ENCODE measurements around the gene LCN6. TPM values are rescaled to one million over a fixed set of nuclear protein-coding genes. Genes with fewer than 3 reads are reported as not detected.
"Not testable (repeated sequence)": the region's sequence is repeated elsewhere in the genome, so short reads cannot be mapped to it uniquely, and the experiment has no call there.

LCN6 gene
- total RNA-seq, 1 donor from 2014 or later: not detected

GRCh38 chr9:136784249-136784996 lies 36.1 kb upstream of the LCN6 start:
- no peak for ATAC-seq
- DNase-seq (ENCODE audit: low spot score): no peak

- DNase-seq (ENCODE audit: low spot score) (no peak), ATAC-seq (no peak)
Measured at GRCh38 chr9:136782452-136782851, 34.1 kb upstream of the LCN6 start.

DNA sequence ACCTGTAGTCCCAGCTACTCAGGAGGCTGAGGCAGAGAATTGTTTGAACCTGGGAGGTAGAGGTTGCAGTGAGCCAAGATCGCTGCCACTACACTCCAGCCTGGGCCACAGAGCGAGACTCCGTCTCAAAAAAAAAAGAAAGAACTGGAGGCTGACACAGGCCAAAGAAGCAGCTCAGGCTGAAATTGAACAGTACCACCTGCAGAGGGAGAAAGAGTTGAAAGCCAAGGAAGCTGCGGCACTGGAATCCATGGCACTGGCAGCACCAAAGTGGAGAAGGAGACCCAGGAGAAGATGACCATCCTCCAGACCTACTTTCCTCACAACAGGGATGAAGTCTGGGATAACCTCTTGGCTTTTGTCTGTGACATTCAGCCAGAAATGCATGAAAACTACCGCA lies 31.5 kb upstream of the LCN6 start:
- ATAC-seq (no peak), DNase-seq (ENCODE audit: low spot score) (no peak)

DNA sequence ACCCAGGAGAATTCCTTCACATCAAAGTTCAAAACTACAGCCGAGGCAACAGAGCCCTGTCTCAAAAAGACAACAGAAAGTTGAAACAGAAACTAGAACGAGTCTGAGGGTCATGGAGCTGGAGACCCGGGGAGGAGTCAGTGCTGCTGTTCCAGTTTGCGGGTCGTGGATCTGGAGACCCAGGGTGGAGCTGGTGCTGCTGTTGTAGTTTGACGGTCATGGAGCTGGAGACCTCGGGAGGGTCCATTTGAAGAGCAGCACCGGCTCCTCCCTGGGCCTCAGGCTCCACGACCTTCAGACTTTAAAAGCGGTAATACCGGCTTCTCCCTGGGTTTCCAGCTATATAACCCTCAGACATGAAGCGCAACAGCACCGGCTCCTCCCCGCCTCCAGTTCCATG lies 29.0 kb upstream of the LCN6 start:
- no peak for ATAC-seq
- no peak for DNase-seq (ENCODE audit: low spot score)

- ATAC-seq (no peak), DNase-seq (ENCODE audit: low spot score) (no peak)
Measured at GRCh38 chr9:136776947-136777346, 28.6 kb upstream of the LCN6 start.

GRCh38 chr9:136775191-136775590 lies 26.9 kb upstream of the LCN6 start:
- no peak for DNase-seq (ENCODE audit: low spot score)
- ATAC-seq: no peak

DNA sequence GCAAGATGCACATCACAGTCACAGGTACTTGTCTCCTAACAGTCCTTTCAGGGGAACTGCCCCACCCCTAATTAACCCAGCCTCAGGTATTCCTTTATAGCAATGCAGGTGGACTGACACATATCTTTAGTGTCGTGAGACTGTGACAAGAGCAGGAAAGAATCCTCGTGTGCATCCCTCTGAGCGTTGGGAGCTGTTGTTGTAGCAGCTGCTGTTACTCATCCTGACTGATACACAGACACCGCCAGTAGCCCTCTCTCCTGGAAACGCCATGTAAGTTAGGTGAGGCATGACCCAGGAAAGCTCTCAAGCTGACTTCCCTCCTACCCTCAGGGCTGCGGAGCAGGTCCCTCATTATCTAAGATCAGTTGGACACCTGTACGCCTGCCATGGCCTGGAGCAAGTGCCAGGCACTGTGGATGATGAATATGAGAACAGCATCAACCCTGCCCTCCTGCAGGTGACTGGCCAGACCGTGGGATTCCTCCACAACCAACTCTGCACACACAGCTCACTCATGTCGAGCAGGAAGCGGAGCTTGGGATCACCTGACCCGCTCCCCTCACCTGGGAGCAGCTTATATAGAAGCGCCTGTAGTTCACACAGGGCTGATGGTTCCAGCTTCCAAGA lies 26.2 kb upstream of the LCN6 start:
- ATAC-seq (no peak), DNase-seq (ENCODE audit: low spot score) (no peak)

DNA sequence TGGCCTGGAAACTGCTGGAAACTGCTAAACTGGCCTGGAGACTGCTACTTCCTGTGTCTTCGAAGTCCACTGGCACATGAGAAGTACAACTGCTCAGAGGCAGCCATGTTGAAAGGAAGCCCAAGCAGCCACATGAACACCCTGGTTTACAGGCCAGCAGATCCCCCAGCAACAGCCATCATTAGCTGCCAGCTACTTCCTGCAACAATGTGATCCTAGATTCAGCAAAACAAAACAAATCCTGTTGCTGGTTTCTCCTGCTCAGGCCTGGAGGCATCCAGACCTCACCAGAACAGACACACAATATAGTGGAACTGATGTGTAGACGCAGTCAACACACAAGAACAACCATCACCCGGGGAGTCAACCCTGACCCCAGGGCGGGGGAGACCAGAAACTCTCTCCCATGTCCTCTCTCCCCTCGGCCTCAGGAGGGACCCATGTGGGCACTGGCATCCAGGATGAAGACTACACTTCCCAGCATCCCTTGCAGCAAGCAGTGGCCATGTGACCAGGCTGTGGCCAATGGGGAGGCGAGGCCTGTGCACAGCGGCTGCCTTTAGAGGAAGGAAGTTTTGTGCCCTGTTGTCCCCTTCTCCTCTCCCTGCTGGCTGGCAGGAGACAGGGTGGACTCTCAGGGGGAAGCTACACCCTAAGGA lies 25.2 kb upstream of the LCN6 start:
- peak; percentile 47 for DNase-seq (ENCODE audit: low spot score)
- ATAC-seq: peak; percentile 68

GRCh38 chr9:136771907-136772415 lies 23.6 kb upstream of the LCN6 start:
- DNase-seq (ENCODE audit: low spot score): no peak

GRCh38 chr9:136769710-136770191 lies 21.4 kb upstream of the LCN6 start:
- DNase-seq (ENCODE audit: low spot score) (no peak), ATAC-seq (peak; percentile 68)

More at GRCh38 chr9:136771907-136772415, 23.6 kb upstream of the LCN6 start:
- no peak for ATAC-seq

DNA sequence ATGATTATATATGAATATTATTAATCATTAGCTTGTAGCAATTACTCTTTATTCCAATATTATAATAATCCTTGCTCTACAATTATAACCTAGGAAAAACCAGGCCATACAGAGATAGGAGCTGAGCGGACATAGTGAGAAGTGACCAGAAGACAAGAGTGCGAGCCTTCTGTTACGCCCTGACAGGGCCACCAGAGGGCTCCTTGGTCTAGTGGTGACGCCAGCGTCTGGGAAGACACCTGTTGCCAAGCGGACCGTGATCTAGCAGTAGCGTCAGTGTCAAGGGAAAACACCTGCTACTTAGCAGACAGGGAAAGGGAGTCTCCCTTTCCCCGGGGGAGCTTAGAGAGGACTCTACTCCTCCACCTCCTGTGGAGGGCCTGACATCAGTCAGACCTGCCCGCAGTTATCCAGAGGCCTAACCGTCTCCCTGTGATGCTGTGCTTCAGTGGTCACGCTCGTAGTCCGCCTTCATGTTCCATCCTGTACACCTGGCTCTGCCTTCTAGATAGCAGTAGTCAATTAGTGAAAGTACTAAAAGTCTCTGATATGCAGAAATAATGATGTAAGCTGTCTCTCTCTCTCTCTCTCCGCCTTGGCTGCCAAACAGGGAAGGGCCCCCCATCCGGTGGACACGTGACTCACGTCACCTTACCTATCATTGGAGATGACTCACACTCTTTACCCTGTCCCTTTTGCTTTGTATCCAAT lies 18.2 kb upstream of the LCN6 start:
- not testable (repeated sequence) for ATAC-seq
- peak; percentile 64 for DNase-seq (ENCODE audit: low spot score)

GRCh38 chr9:136765745-136766409 lies 17.6 kb upstream of the LCN6 start:
- not testable (repeated sequence) for ATAC-seq; DNase-seq (ENCODE audit: low spot score)

GRCh38 chr9:136765041-136765440 lies 16.7 kb upstream of the LCN6 start:
- peak; percentile 40 for ATAC-seq
- peak; percentile 51 for DNase-seq (ENCODE audit: low spot score)

DNA sequence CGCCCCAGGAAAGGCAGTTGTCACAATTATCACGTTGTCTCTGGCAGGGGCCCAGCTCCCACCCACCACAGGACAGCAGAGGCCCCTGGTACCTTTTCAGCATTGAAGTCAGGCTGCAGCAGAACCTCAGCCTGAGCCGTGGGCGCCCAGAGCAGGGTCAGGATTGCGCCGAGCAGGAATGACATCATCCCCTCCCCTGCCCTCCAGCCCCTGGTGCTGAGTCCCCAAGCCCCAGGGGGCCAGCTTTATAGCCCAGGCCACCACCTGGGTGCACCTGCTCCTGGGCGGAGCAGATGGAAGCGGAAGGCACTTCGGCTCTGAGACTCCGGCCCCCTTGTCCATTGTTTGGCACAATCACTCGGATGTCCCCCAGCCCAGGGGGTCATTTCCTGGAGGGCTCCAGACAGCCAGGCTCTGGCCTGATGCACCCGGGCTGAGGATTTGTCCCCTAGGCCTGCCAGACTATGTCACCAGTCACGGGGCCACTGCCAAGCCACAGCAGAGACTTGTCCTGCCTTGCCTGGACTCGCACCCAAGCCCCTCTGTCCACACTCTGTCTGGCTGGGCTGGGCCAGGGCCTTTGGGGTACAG lies 16.1 kb upstream of the LCN6 start, which contains the start of gene LCN15:
Gene LCN15, minus strand, starts transcription at position 218 of the 591 bp plus-strand sequence. Its CDS starts 30 bp downstream, at position 188.
- peak; percentile 16 for ATAC-seq

DNA sequence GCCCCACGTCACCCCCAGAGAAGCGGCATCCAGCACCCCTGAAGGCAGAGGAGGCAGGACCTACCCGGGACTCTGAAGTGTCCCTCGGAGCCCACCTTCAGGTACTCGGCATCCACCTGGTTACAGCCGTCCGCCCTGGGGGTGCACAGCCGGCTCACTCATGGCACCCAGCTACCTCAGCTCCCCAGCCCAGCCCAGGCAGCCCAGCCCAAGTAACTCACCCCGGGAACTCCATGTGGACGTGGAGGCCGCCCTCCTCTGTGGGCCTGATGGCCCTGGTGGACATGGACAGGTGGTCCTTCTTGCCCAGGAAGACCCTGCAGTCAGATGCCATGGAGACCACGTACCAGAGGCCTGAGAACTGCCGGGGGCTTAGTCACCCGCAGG lies 15.3 kb upstream of the LCN6 start:
- ATAC-seq (no peak), DNase-seq (ENCODE audit: low spot score) (no peak)

More for the DNA sequence above, 16.1 kb upstream of the LCN6 start, which contains the start of gene LCN15:
- DNase-seq (ENCODE audit: low spot score): peak; percentile 47

DNA sequence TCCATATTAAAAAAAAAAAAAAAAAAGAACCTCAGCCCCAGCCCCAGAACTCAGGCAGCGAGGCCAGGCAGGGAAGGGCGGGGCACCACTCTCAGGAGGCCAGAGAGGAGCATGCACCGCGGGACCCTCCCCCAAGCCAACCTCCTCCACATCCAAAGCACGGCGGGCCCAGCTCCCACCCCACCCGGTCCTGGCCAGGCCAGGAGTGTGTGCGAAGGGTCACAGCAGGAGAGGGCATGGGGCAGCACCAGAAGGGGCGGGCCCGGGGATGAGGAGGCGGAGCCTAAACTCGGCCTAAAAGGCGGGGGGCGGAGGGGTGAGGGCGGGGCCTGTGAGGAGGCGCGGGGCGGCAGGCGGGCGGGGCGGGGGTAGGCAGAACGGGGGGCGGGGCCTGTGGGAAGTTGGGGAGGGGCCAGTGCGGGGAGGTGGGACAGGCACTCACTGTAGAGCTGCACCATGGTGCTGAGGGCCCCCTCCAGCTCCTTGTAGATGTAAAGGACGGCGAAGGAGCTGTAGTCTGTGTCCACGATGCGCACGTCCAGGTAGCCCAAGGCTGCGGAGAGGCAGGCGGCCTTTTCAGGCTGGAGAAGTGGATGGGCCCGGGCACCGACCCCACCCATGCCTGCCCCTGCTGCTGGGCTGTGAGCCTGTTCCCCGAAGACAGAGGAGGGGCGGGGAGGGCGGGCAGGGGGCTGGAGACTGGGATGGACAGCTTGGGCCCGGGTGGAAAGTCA lies 14.8 kb upstream of the LCN6 start:
- DNase-seq (ENCODE audit: low spot score) (peak; percentile 47), ATAC-seq (peak; percentile 29)

DNA sequence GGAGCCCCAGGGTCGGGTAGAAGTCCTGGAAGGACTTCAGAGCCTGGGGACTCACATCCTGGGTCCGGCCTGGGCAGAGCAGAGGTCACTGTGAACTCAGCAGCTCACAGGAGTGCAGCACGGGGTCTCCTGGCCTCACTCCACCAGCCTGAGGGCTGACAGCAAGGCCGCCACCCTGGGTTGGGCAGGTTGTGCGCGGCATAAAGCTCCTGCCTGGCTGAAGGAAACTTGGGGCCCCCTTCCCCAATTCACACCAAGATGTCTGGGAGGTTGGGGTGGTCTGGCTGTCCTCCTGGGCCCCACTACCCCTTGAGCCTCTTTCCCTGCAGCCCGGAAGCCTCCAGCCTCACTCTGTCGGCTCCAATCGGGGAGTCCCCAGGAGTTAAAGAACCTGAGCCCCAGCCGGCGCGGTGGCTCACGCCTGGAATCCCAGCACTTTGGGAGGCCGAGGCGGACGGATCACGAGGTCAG lies 13.9 kb upstream of the LCN6 start:
- ATAC-seq (no peak), DNase-seq (ENCODE audit: low spot score) (no peak)

- no peak for ATAC-seq
- no peak for DNase-seq (ENCODE audit: low spot score)
Measured at GRCh38 chr9:136761545-136761981, 13.2 kb upstream of the LCN6 start.

Measured in left lobe of liver (tissue), 2 donors.